B cell (primary cell): ENCODE results near the gene PAK4. TPM values are rescaled to one million over a fixed set of nuclear protein-coding genes. Genes with fewer than 3 reads are reported as not detected.

Experiments used
- ATAC-seq: fragments of 200-7000 bp; cut with Tn5 transposase; one replicate; pipeline ENCODE4 v1.10.0; 2021; ENCODE audit warnings: low read depth, mild to moderate bottlenecking, moderate number of reproducible peaks, moderate library complexity
- CTCF ChIA-PET: fragments of 350-600 bp; sonication (Branson Sonifier 250); formaldehyde crosslinking; loops from one replicate; lab custom pipeline; 2021; ENCODE audit warnings: antibody characterized with exemption, inconsistent platforms; lab: Charles Lee
- POLR2A ChIA-PET: fragments of 350-600 bp; sonication (Branson Sonifier 250); formaldehyde crosslinking; loops from one replicate; lab custom pipeline; 2021; ENCODE audit warnings: antibody characterized with exemption; lab: Charles Lee
- DNase-seq: peaks from one replicate; pipeline ENCODE4 v3.0.0; 2013
- H2AFZ ChIP-seq: 2 replicates; pipeline ENCODE4 v1.6.1; 2012; ENCODE audit warnings: mild to moderate bottlenecking, low read depth, low read length; ENCODE audit not compliant: insufficient read depth, poor library complexity, severe bottlenecking
- H3K27ac ChIP-seq, 2 donors: 1 replicate in 1 of 2; 2 replicates in 1 of 2; pipeline ENCODE4 v1.5.1; 2012 to 2013; ENCODE audit warnings: low read length in 2 of 2, mild to moderate bottlenecking in 2 of 2, moderate library complexity in 1 of 2
- H3K27me3 ChIP-seq, 4 experiments: fragments of 200-600 bp in 1 of 4; sonication (generic) in 1 of 4; replicated peaks in 1 of 4; 1 replicate in 2 of 4; 2 replicates in 2 of 4; pipeline versions ENCODE4 v1.6.1 to v1.7.0; 2013 to 2016; ENCODE audit warnings: low read length in 3 of 4, mild to moderate bottlenecking in 2 of 4, mixed read lengths in 1 of 4, moderate library complexity in 1 of 4; ENCODE audit not compliant: insufficient read depth in 4 of 4, control insufficient read depth in 3 of 4; ENCODE audit errors: control extremely low read depth in 1 of 4
- H3K36me3 ChIP-seq, 2 experiments: replicated peaks in 1 of 2; 1 replicate in 1 of 2; 2 replicates in 1 of 2; pipeline versions ENCODE4 v1.6.1 to v1.7.1; 2013; ENCODE audit warnings: low read length in 1 of 2; ENCODE audit not compliant: insufficient read depth in 2 of 2, control insufficient read depth in 1 of 2; ENCODE audit errors: control extremely low read depth in 1 of 2, extremely low read depth in 1 of 2
- H3K4me1 ChIP-seq, 2 donors: fragments of 200-600 bp in 1 of 2; sonication (generic) in 1 of 2; 1 replicate in 1 of 2; 2 replicates in 1 of 2; pipeline versions ENCODE4 v1.5.1 to v1.6.1; 2013 to 2017; ENCODE audit warnings: low read length in 2 of 2; ENCODE audit not compliant: control insufficient read depth in 2 of 2, insufficient read depth in 2 of 2
- H3K4me2 ChIP-seq: replicated peaks from 2 replicates; pipeline ENCODE3; 2012; ENCODE audit warnings: mild to moderate bottlenecking, low read depth, low read length; ENCODE audit not compliant: poor library complexity, severe bottlenecking
- H3K4me3 ChIP-seq, 5 experiments: fragments of 200-600 bp in 1 of 5; sonication (generic) in 1 of 5; 1 replicate in 3 of 5; 2 replicates in 2 of 5; pipeline versions ENCODE4 v1.5.1 to v1.7.0; 2011 to 2016; ENCODE audit warnings: low read length in 4 of 5, mild to moderate bottlenecking in 4 of 5, low read depth in 2 of 5, control low read depth in 1 of 5, moderate library complexity in 1 of 5; ENCODE audit not compliant: insufficient read depth in 1 of 5; ENCODE audit errors: control extremely low read depth in 1 of 5, extremely low read depth in 1 of 5
- H3K79me2 ChIP-seq: fragments of 200-600 bp; sonication (generic); one replicate; pipeline ENCODE4 v1.6.0; 2016; ENCODE audit warnings: low read length; ENCODE audit not compliant: control insufficient read depth, insufficient read depth
- H3K9ac ChIP-seq: fragments of 200-600 bp; sonication (generic); 2 replicates; pipeline ENCODE4 v1.6.1; 2017; ENCODE audit warnings: mild to moderate bottlenecking, low read length, moderate library complexity
- H3K9me3 ChIP-seq, 3 donors: one replicate each; pipeline versions ENCODE4 v1.6.1 to v1.7.1; 2013; ENCODE audit warnings: low read length in 2 of 3; ENCODE audit not compliant: control insufficient read depth in 2 of 3, insufficient read depth in 1 of 3; ENCODE audit errors: control extremely low read depth in 1 of 3
- H4K20me1 ChIP-seq: 2 replicates; pipeline ENCODE4 v1.6.0; 2012; ENCODE audit warnings: mild to moderate bottlenecking, low read length; ENCODE audit not compliant: insufficient read depth, control insufficient read depth, poor library complexity, severe bottlenecking
- H3K27ac Mint-ChIP-seq: one replicate; pipeline ENCODE4 v1.8.0; 2021; ENCODE audit warnings: mixed read lengths
- H3K27me3 Mint-ChIP-seq: one replicate; pipeline ENCODE4 v1.8.0; 2021; ENCODE audit warnings: mixed read lengths
- H3K4me1 Mint-ChIP-seq: one replicate; pipeline ENCODE4 v1.8.0; 2021; ENCODE audit warnings: mixed read lengths
- H3K4me3 Mint-ChIP-seq: one replicate; pipeline ENCODE4 v1.8.0; 2021; ENCODE audit warnings: mixed read lengths
- H3K9me3 Mint-ChIP-seq: one replicate; pipeline ENCODE4 v1.8.0; 2022; ENCODE audit warnings: mixed read lengths; ENCODE audit not compliant: insufficient read depth
- EZH2 ChIP-seq: IDR thresholded peaks from 2 replicates; pipeline ENCODE4 v1.6.1; 2012; ENCODE audit warnings: borderline replicate concordance, low read depth, mild to moderate bottlenecking, moderate library complexity, low read length; ENCODE audit not compliant: insufficient read depth, poor library complexity, severe bottlenecking
- WGBS: methylation state at CpG from one replicate; pipeline ENCODE4 v1.1.5; 2013; ENCODE audit warnings: missing lambda C conversion rate; ENCODE audit not compliant: insufficient coverage; 5-methylcytosine and 5-hydroxymethylcytosine counted together
- intact Hi-C: fragments of 100-400 bp; cut with micrococcal nuclease; formaldehyde crosslinking; loops from one replicate; pipeline ENCODE4 v1.10.0; 2022
- polyA plus RNA-seq: library from polyadenylated mRNA; depleted of rRNA; stranded (reverse); fragments of >200 nt; gene quantifications from 2 replicates; pipeline ENCODE4 v1.2.3, GENCODE V29; 2012
- total RNA-seq, 2 donors: library from RNA; stranded (reverse); fragments of 120-200 nt in 1 of 2; gene quantifications; 1 replicate in 1 of 2; 2 replicates in 1 of 2; pipeline versions ENCODE4 v1.2.3 to v1.2.4, GENCODE V29; 2013 to 2022
- TF ChIP-seq, protein P1 (sequence below): fragments of 200-600 bp; IDR thresholded peaks from one replicate; pipeline ENCODE4 v1.8.0; 2022; ENCODE audit warnings: antibody characterized with exemption, mild to moderate bottlenecking

Gene PAK4
- total and polyA plus RNA-seq, 2 donors (not counting 1 experiment from before 2014, with no cell fraction given): 12.0 to 23.3 TPM

DNA sequence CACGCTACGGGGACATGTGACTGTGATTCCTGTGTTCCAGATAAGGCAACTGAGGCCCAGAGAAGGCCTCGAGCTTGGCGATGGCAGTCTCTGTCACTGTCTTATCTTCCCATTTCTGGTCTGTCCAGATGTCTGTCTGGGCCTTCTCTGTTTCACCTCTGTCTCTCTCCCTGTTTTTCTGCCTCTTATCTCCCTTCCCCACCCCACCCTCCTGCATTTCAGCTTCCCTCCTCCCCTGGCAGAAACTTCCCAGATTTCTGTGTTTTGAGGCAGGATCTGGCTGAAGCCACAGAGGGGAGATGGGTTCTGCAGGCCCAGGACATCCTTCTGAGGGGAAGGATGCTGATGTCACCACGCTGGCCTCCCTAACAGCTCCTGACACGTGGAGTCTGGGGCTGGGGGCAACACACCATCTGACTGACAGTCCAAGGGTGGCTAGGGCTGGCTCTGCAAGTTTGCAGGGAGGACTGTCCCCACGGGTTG, 14.4 kb downstream of the PAK4 start:
- ChIA-PET CTCF (no interaction called here), POLR2A (interaction anchor here (0.6 kb wide), 1 partner anchor 1637 kb away, joined by 9 read pairs; no protein-coding TSS in a partner anchor)
- Histone ChIP-seq H4K20me1 (peaks cover 52% of the 10 kb centered on the region), H3K36me3 (no peaks in the 10 kb centered on the region), H2AFZ (no peak overlapping the region), H3K27ac (no peak overlapping the region), H3K4me3 (no peak overlapping the region), H3K4me1 (no peaks in the 10 kb centered on the region), H3K27me3 (no peaks in the 10 kb centered on the region), H3K9me3 (no peaks in the 10 kb centered on the region), H3K9ac (no peak overlapping the region), H3K4me2 (no peak overlapping the region), H3K79me2 (peaks cover 80% of the 10 kb centered on the region)
- Mint-ChIP-seq H3K27ac (no peak overlapping the region), H3K9me3 (no peaks in the 10 kb centered on the region), H3K27me3 (no peaks in the 10 kb centered on the region), H3K4me3 (no peak overlapping the region), H3K4me1 (peaks cover 28% of the 10 kb centered on the region)
- DNase-seq (no peak), ATAC-seq (no peak)
- intact Hi-C loops: no loop called here
- 84% methylated on average over 7 of the region's 7 CpGs for WGBS
- no peak for TF ChIP-seq EZH2
- TF ChIP-seq, protein P1, sequence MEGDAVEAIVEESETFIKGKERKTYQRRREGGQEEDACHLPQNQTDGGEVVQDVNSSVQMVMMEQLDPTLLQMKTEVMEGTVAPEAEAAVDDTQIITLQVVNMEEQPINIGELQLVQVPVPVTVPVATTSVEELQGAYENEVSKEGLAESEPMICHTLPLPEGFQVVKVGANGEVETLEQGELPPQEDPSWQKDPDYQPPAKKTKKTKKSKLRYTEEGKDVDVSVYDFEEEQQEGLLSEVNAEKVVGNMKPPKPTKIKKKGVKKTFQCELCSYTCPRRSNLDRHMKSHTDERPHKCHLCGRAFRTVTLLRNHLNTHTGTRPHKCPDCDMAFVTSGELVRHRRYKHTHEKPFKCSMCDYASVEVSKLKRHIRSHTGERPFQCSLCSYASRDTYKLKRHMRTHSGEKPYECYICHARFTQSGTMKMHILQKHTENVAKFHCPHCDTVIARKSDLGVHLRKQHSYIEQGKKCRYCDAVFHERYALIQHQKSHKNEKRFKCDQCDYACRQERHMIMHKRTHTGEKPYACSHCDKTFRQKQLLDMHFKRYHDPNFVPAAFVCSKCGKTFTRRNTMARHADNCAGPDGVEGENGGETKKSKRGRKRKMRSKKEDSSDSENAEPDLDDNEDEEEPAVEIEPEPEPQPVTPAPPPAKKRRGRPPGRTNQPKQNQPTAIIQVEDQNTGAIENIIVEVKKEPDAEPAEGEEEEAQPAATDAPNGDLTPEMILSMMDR: no peak

DNA sequence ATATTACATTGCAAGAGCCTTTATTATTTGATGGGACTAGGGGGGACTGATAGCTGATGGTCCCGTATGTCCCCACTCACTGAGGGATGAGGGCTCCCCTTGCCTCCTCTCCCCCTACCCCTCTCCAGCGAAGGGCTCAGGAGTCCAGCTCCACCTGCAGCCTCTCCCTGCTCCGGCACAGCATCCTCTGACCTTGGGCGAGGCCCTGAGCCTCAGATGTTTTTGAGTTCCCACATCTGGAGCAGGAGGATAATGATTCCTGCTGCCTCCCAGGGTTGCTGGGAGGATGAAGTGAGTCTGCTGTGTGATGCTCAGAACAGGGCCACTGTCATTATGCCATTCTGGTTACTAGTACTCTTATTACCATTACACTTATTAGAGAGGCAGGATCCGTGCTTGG, 15.0 kb downstream of the PAK4 start:
- peaks cover 51% of the 10 kb centered on the region for H4K20me1 ChIP-seq
- intact Hi-C loops: no loop called here
- no peak overlapping the region for H3K9ac ChIP-seq
- no peak overlapping the region for H2AFZ ChIP-seq
- POLR2A ChIA-PET: interaction anchor here (0.6 kb wide), 1 partner anchor 1636 kb away, joined by 9 read pairs; no protein-coding TSS in a partner anchor
- WGBS: no CpG with 5 or more reads among the region's 5 CpGs
- no peak overlapping the region for H3K4me2 ChIP-seq
- H3K4me1 Mint-ChIP-seq: peaks cover 28% of the 10 kb centered on the region
- H3K4me3 ChIP-seq: no peak overlapping the region
- H3K4me3 Mint-ChIP-seq: no peak overlapping the region
- no peaks in the 10 kb centered on the region for H3K9me3 ChIP-seq
- H3K27me3 ChIP-seq: no peaks in the 10 kb centered on the region
- no peaks in the 10 kb centered on the region for H3K9me3 Mint-ChIP-seq
- no peaks in the 10 kb centered on the region for H3K36me3 ChIP-seq
- DNase-seq: no peak
- no peak overlapping the region for H3K27ac ChIP-seq
- ATAC-seq: no peak
- TF ChIP-seq, protein P1: no peak
- TF ChIP-seq EZH2: no peak
- H3K27me3 Mint-ChIP-seq: no peaks in the 10 kb centered on the region
- CTCF ChIA-PET: no interaction called here
- H3K27ac Mint-ChIP-seq: no peak overlapping the region
- no peaks in the 10 kb centered on the region for H3K4me1 ChIP-seq
- H3K79me2 ChIP-seq: peaks cover 74% of the 10 kb centered on the region
